GM18526 (cell line): ENCODE results near the gene UQCR11.

Experiments
- POLR2A ChIP-seq: IDR thresholded peaks from 3 replicates; pipeline ENCODE4 v1.6.1; 2011; ENCODE audit not compliant: insufficient read length; ENCODE audit errors: extremely low read depth

UQCR11 gene

GRCh38 chr19:1569997-1570396 is 35.3 kb downstream of the UQCR11 start:
- no peak for TF ChIP-seq POLR2A

GRCh38 chr19:1568320-1569019 is 36.8 kb downstream of the UQCR11 start, which contains the start of gene MEX3D:
Gene MEX3D, minus strand, starts transcription at chr19:1568325. Its CDS starts 267 bp downstream, at chr19:1568058.
- no peak for TF ChIP-seq POLR2A

- TF ChIP-seq POLR2A: no peak
Observed at GRCh38 chr19:1567848-1568227, 37.4 kb downstream of the UQCR11 start.

DNA sequence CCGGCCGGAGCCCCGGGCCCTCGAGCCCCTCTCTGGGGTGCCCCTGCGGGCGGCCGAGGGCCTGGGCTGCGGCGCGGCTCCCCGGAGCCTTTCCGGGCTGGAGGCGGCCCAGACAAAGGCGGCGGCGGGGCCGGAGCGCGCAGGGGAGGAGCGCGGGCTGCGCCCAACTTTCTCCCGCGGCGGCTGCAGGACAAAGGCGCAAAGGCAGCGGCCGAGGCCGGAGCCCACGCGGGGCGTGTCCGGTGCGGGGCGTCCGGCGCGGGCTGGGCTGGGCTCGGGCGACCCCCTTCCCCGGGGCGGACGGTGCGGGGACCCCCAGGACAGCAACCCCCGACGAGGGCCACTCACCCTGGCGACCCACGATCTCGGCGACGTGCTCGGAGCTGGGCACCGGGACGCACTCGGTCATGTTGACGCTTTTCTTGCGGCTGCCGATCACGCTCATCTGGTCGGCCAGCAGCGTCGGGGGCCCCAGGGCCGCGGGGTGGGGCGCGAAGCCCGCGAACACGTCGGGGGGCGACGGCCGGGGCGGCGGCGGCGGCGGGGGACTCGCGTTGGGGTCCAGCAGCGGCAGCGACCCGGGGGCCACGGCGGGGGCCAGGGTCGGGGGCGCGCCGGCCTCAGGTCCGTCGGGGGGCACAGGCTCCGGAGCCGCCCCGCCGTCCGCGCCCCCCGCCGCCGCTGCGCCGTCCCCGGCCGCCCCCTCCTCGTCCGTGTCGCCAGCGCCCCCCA is 38.0 kb downstream of the UQCR11 start:
- no peak for TF ChIP-seq POLR2A

DNA sequence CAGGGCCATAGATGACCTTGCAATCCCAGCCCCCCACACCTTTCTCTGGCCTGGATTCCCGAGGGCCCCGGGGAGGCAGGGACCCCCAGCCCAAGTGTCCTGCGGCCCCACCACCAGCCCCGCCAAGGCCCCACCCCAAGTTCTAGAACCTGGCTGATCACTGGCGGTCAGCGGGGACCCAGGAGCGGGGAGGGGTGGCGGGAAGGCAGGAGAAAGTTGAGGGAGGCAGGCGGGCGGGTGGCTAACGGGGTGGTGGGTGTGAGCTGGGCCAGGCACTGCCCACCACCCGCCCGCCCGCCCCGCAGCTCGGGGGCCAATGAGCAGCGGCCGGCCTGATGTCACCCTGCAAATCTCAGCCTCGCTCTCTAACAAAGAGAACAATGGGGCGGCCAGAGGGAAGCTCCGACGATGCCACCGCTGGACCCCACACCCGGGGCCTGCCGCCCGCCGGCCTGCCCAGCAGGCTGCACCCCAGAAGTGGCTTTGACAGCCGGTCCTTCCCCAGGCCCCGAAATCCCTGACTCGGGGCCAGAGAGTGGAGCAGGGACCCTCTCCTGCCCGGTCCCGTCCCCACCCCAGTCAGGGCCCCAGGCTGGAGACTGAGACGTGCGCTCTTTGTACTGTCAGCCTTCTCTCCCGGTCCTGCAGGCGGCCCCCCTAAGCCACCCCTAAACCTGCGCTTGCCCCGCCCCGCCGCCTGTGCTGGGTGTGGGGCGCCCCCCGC is 38.7 kb downstream of the UQCR11 start:
- no peak for TF ChIP-seq POLR2A

GRCh38 chr19:1563251-1563650 is 42.0 kb downstream of the UQCR11 start:
- no peak for TF ChIP-seq POLR2A

GRCh38 chr19:1561236-1561842 is 43.9 kb downstream of the UQCR11 start:
- TF ChIP-seq POLR2A: no peak

- no peak for TF ChIP-seq POLR2A
Observed at GRCh38 chr19:1560286-1560882, 44.9 kb downstream of the UQCR11 start.

DNA sequence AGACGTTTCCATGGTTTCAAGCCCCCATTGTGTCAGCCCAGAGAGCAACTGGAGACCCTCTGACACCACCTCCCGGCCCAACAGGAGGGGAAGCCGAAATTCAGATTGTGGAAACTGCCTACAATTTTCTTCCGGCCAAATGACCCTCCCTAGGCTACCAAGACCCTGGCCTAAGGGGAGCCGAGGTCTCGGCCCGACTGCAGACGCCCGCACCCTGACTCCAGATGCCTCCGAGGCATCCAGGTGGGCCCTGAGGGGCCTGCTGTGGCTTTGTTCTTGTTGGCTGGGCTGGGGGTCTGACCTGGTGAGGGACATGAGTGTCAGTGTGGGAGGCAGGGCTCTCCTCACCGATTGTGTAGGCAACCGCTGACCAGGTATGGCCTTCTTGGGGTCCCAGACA is 46.7 kb downstream of the UQCR11 start:
- TF ChIP-seq POLR2A: no peak

DNA sequence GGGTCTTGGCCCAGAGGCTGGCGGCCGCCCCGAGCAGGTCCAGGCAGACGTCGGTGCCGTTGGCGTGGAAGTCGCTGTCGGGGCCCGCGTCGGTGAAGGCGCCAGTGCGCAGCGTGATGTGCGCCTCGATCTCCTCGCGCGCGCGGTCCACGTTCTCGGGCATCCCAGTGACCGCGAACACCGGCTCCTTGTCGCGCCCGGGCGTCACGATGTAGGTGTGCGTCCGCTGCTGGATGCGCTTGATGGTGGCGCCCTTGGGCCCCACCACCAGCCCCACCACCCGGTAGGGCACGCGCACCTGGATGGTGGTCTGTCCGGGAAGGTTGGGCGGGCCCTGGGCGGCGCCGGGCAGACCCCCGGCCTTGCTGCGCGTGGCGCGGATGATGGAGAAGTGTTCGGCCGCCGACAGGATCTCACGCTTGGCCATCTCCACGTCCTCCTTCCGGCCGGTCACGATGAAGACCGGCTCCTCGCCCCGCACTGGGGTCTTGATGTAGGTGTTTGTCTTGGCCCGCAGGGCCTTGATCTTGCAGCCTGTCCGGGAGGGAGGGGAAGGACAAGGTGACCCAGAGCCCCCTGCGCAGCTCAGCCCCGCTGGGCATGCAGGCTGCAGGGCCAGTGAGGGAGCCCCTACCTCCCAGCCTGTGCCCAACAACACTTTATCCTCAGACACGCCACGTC is 48.7 kb downstream of the UQCR11 start:
- TF ChIP-seq POLR2A: no peak

GRCh38 chr19:1555487-1556389 is 49.5 kb downstream of the UQCR11 start:
- no peak for TF ChIP-seq POLR2A

GRCh38 chr19:1554968-1555367 is 50.3 kb downstream of the UQCR11 start:
- TF ChIP-seq POLR2A: no peak

DNA sequence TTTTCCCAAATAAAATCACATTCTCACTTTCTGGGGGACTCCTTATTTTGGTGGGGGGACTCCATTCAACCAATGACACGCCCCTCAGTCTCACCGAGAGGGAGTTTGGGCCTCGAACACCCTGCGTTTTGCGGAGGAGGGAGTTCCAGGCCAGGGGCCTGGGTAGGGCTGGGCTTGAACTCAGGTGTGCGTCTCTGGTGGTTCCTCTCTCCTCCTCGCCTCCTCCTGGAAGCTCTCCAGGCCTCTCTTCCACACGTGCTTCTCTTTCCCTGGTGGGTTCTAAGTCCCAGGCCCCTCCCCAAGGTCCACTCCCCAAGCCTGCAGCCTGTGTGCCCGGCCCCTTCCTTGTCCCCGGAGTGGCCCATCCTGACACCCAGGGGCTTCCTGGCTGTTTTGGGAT is 51.8 kb downstream of the UQCR11 start:
- TF ChIP-seq POLR2A: no peak
